Measurements from ENCODE around the gene SLC4A5.

Gene SLC4A5

GRCh38 chr2:74168739-74169138, 174.5 kb downstream of the SLC4A5 start:
- POLR2A ChIA-PET = no interaction called here
- CTCF ChIA-PET = no interaction called here
- TF ChIP-seq BHLHE40 (IDR thresholded peaks at IDR 0.05; ENCODE audit: borderline replicate concordance) (no peak), ELF4 (IDR thresholded peaks at IDR 0.05) (no peak), NFRKB (IDR thresholded peaks at IDR 0.05) (no peak), HDGF (IDR thresholded peaks at IDR 0.05; ENCODE audit: borderline replicate concordance) (no peak), CTBP1 (IDR thresholded peaks at IDR 0.05; ENCODE audit: borderline replicate concordance) (no peak), PKNOX1 (IDR thresholded peaks at IDR 0.05) (no peak), ZNF384 (IDR thresholded peaks at IDR 0.05) (no peak), FOXK2 (IDR thresholded peaks at IDR 0.05) (no peak), TARDBP (IDR thresholded peaks at IDR 0.05) (no peak), FOXA1 (IDR thresholded peaks at IDR 0.05) (no peak), ARNT (IDR thresholded peaks at IDR 0.05) (no peak), SUZ12 (IDR thresholded peaks at IDR 0.05) (no peak), FOXM1 (IDR thresholded peaks at IDR 0.05; ENCODE audit: borderline replicate concordance) (no peak), LEF1 (IDR thresholded peaks at IDR 0.05; ENCODE audit: borderline replicate concordance) (no peak), L3MBTL2 (conservative IDR thresholded peaks at IDR 0.05) (no peak), SP1 (IDR thresholded peaks at IDR 0.05) (no peak)
- no peak for DNase-seq (ENCODE audit: extremely low spot score)
